Erythroblast (primary cell): ENCODE results near the gene CISD1.

Experiments
- GATA1 ChIP-seq: IDR thresholded peaks from 2 replicates; pipeline ENCODE4 v1.6.1; 2011; ENCODE audit warnings: low read depth, mild to moderate bottlenecking, control low read depth, low read length, moderate library complexity
- POLR2A ChIP-seq: IDR thresholded peaks from 2 replicates; pipeline ENCODE4 v1.6.1; 2011; ENCODE audit warnings: mild to moderate bottlenecking, low read length

DNA sequence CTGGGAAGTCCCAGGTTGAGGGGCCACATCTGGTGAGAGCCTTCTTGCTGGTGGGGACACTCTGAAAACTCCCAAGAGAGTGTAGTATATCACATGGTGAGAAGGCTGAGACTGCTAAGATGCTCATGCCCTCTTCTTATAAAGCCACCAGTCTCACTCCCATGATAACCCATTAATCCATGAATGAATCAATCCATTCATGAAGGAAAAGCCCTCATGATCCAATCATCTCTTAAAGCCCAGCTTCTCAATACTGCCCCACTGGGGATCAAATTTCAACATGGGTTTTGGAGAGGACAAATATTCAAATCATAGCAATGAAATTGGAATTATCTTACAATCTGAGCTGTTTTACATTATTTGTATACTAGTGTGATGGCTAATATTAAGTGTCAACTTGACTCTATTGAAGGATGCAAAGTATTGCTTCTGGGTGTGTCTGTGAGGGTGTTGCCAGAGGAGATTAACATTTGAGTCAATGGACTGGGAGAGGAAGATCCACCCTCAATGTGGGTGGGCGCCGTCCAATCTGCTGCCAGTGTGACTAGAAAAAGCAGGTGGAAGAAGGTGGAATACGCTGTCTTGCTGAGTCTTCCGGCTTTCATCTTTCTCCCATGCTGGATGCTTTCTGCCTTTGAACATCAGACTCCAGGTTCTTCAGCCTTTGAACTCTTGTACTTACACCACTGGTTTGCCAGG is 51.5 kb downstream of the CISD1 start:
- TF ChIP-seq POLR2A = no peak
- TF ChIP-seq GATA1 = no peak
